DMS53 treated with DMSO at 0.1 percent for 48 hours (cell line): Measurements from ENCODE around the gene PRCD.

Experiments
- DNase-seq: peaks from one replicate; lab custom pipeline; 2025; ENCODE audit not compliant: unreplicated experiment; lab: John Stamatoyannopoulos, UW

The PRCD gene

GRCh38 chr17:76588182-76588581 is 48.3 kb downstream of the PRCD start:
- DNase-seq: no peak

- DNase-seq: no peak
These were observed 53.6 kb downstream of the PRCD start for GRCh38 chr17:76593384-76593826.

GRCh38 chr17:76593959-76594358 is 54.1 kb downstream of the PRCD start:
- no peak for DNase-seq

GRCh38 chr17:76594690-76595089 is 54.8 kb downstream of the PRCD start:
- no peak for DNase-seq
